ENCODE results near the gene KCTD19. TPM values are rescaled to one million over a fixed set of nuclear protein-coding genes. Genes with fewer than 3 reads are reported as not detected.

KCTD19 gene
- total RNA-seq, 2 experiments from 2014 or later, result 1.8 to 2.0 TPM

DNA sequence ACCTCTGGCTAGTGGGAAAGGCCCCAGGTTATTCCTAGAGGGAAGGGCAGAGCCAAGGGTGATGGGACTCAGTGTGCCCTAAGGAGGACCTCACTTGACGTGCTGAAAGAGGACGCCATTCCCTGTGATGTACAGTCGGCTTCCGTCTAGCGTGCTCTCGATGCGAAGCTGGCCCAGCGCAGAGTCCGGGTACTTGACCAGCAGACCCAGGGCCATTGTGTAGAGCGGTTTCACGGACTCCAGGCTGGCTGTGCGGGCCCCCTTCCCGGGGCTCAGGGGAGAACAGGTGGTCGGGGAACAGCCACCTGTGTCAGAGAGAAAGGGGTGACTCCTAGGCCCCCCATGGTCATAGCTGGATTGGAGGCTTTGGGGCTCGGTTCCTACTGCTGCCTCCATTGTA, 27.3 kb downstream of the KCTD19 start:
- no peaks in the 10 kb centered on the region for H3K9me3 Mint-ChIP-seq (ENCODE audit: low read depth)
- H3K27me3 Mint-ChIP-seq, result peaks cover 5% of the 10 kb centered on the region
- DNase-seq, result no peak
- no peaks in the 10 kb centered on the region for H3K36me3 Mint-ChIP-seq (ENCODE audit: low read depth)
- no peak overlapping the region for H3K4me3 Mint-ChIP-seq
- intact Hi-C loops (cut with DNase I, micrococcal nuclease), result no loop called here
- H3K4me1 Mint-ChIP-seq, result peaks cover 2% of the 10 kb centered on the region
- ATAC-seq, result no peak
- ChIA-PET POLR2A (no interaction called here), CTCF (no interaction called here)
- no peak overlapping the region for H3K27ac Mint-ChIP-seq

DNA sequence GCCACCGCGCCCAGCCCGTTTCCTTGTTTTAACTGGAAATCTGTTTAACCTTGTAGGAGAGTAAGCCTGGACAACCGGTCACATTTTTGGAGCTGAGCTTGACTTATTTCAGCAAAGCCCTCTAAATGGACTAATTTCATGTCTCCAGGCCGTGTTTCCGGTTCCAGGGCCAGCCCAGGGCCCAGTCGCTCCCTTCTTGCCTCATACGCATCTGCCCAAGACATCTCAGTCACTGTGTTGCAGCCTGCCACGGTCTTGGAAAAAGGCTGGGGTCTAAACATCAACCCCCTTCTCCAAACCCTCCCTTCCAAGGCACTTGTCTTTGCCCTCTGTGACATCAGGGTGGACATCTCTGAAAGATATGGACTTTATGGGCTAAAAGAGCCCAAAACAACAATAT, 28.3 kb downstream of the KCTD19 start:
- H3K27me3 Mint-ChIP-seq, result peaks cover 5% of the 10 kb centered on the region
- POLR2A ChIA-PET, result no interaction called here
- no peak overlapping the region for H3K27ac Mint-ChIP-seq
- no peak overlapping the region for H3K4me3 Mint-ChIP-seq
- no peak for DNase-seq
- no peaks in the 10 kb centered on the region for H3K36me3 Mint-ChIP-seq (ENCODE audit: low read depth)
- no peaks in the 10 kb centered on the region for H3K9me3 Mint-ChIP-seq (ENCODE audit: low read depth)
- intact Hi-C loops (cut with DNase I, micrococcal nuclease), result no loop called here
- CTCF ChIA-PET, result interaction anchor here (1.0 kb wide), 1 partner anchor 20 kb away, joined by 3 read pairs; no protein-coding TSS in a partner anchor
- no peak for ATAC-seq
- no peaks in the 10 kb centered on the region for H3K4me1 Mint-ChIP-seq

DNA sequence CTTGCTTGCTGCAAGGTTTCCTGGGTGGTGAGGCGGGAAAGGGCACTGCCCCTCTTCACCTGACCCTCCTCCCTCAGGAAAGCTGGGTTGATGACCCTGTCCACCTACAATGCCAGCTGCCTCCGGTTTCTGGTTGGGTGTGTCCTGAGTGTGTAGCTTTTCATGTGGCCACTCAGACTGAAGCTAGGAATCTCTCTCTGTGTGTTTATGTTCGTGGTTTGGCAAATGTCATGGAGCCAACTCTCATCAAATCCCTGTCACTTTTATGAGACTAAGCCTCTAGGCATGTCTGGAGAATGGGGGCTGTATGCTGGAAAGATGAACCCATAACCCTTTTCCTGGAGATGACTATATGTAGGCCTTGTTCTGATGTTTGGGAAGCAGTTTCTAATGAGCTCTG, 30.1 kb downstream of the KCTD19 start:
- Mint-ChIP-seq H3K36me3 (ENCODE audit: low read depth) (no peaks in the 10 kb centered on the region), H3K4me3 (no peak overlapping the region), H3K27me3 (peaks cover 5% of the 10 kb centered on the region), H3K9me3 (ENCODE audit: low read depth) (no peaks in the 10 kb centered on the region), H3K27ac (no peak overlapping the region), H3K4me1 (no peaks in the 10 kb centered on the region)
- DNase-seq, result no peak
- ATAC-seq, result no peak
- CTCF ChIA-PET, result interaction anchor here (0.6 to 1.3 kb wide), 8 partner anchors 13 to 488 kb away, joined by 3 to 4 read pairs (median 3); no protein-coding TSS in a partner anchor
- intact Hi-C loops (cut with DNase I, micrococcal nuclease), result no loop called here
- POLR2A ChIA-PET, result no interaction called here

DNA sequence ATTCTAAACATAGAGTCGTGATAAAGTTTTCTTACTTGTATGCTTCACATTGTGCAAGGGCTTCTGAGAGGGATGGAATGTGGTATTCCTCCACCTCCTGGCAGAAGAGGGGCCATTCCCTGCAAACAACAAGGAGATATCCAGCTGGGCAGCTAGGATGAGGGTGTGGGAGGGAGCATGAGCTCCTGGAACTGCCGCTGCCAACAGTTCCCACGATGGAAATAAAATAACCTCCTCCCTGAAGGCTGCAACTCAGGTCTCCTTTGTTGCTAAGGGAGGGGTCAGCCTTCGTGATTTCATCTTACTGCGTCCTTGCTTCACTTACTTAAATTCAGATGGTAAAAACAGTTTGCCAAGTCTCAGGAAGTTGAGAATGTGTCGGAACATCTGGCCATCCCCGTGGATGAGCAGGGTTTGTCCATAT, 31.6 kb downstream of the KCTD19 start:
- H3K4me1 Mint-ChIP-seq, result no peaks in the 10 kb centered on the region
- no peaks in the 10 kb centered on the region for H3K9me3 Mint-ChIP-seq (ENCODE audit: low read depth)
- intact Hi-C loops (cut with DNase I, micrococcal nuclease), result no loop called here
- H3K36me3 Mint-ChIP-seq (ENCODE audit: low read depth), result no peaks in the 10 kb centered on the region
- no peak overlapping the region for H3K27ac Mint-ChIP-seq
- DNase-seq (no peak), ATAC-seq (no peak)
- POLR2A ChIA-PET, result interaction anchor here (0.5 kb wide), 1 partner anchor 251 kb away, joined by 3 read pairs; no protein-coding TSS in a partner anchor
- H3K27me3 Mint-ChIP-seq, result peaks cover 2% of the 10 kb centered on the region
- CTCF ChIA-PET, result interaction anchor here (0.6 to 1.0 kb wide), 4 partner anchors 31 to 101 kb away, joined by 3 read pairs; partner anchors contain the start of genes KCTD19 and LRRC36
- H3K4me3 Mint-ChIP-seq, result no peak overlapping the region

DNA sequence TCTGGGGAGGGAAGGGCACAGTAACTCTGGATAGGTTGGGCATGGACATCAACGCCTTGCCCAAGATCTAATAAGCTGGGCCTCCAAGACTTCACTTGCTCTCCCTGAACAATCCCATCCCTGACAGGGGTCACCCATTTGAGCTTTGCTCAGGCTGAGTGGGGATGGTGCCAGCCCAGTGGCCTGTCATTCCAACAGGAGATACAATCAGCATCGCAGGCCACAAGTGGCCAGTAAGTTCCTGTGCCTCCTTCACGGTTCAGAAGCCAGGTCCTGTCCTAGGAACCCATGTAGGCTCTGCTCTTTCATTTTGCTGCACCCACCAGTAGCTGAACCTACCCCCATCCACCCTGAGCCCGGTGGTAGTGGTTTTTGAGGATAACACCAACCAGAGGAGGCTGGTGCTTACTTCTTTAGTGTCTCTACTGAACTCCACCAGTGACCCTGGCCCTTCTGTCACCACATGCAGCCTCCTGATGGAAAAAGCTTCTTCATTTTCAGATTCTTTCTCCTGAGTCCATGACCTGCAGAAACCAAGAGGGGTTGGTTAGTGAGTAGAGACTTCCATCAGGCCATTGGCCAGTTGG, 32.3 kb downstream of the KCTD19 start:
- H3K9me3 Mint-ChIP-seq (ENCODE audit: low read depth), result no peaks in the 10 kb centered on the region
- H3K4me3 Mint-ChIP-seq, result no peak overlapping the region
- ChIA-PET CTCF (interaction anchor here (0.6 to 1.0 kb wide), 5 partner anchors 17 to 101 kb away, joined by 3 read pairs; partner anchors contain the start of genes KCTD19 and LRRC36), POLR2A (interaction anchor here (0.5 kb wide), 1 partner anchor 250 kb away, joined by 3 read pairs; no protein-coding TSS in a partner anchor)
- DNase-seq, result no peak
- no peak for ATAC-seq
- H3K4me1 Mint-ChIP-seq, result no peaks in the 10 kb centered on the region
- intact Hi-C loops (cut with DNase I, micrococcal nuclease), result no loop called here
- H3K36me3 Mint-ChIP-seq (ENCODE audit: low read depth), result no peaks in the 10 kb centered on the region
- no peak overlapping the region for H3K27ac Mint-ChIP-seq
- peaks cover 2% of the 10 kb centered on the region for H3K27me3 Mint-ChIP-seq

DNA sequence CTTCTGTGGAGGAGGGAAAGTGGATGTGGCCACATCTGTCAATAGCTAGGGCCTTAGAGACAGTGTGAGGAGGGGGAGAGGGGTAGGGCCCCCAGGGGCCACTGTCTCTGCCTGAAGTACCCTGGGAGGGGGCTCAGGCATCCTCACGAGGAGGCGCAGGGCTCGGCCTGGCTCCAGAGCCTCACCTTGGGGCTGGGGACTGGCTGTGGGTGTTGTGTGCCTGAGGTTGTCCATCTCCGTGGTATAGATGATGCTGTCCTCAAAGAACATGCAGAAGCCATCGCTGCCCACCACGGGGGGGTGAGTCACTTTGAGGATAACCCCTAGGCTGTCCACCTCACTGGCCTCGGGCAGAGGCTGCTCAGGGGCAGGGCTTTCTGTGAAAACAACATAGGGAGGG, 35.1 kb downstream of the KCTD19 start:
- no peaks in the 10 kb centered on the region for H3K9me3 Mint-ChIP-seq (ENCODE audit: low read depth)
- CTCF ChIA-PET, result no interaction called here
- ATAC-seq, result no peak
- intact Hi-C loops (cut with DNase I, micrococcal nuclease), result no loop called here
- no peaks in the 10 kb centered on the region for H3K4me1 Mint-ChIP-seq
- H3K27me3 Mint-ChIP-seq, result no peaks in the 10 kb centered on the region
- H3K27ac Mint-ChIP-seq, result no peak overlapping the region
- no peak overlapping the region for H3K4me3 Mint-ChIP-seq
- DNase-seq, result no peak
- H3K36me3 Mint-ChIP-seq (ENCODE audit: low read depth), result peaks cover 2% of the 10 kb centered on the region
- POLR2A ChIA-PET, result no interaction called here

DNA sequence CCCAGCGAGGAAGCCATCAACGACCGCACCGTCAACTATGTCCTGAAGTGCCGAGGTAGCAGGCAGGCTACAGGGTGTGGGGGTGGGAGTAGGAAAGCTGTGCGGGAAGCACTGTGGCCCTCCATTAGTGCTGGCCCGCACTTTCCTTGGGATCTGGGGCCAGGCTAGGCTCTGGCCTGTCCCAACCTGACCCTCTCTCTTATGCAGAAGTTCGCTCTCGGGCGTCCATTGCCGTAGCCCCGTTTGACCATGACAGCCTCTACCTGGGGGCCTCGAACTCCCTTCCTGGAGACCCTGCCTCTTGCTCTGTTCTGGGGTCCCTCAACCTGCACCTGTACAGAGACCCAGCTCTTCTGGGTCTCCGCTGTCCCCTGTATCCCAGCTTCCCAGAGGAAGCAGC, 38.6 kb downstream of the KCTD19 start:
- DNase-seq (no peak), ATAC-seq (no peak)
- no peak overlapping the region for H3K27ac Mint-ChIP-seq
- H3K9me3 Mint-ChIP-seq (ENCODE audit: low read depth), result no peaks in the 10 kb centered on the region
- no peaks in the 10 kb centered on the region for H3K27me3 Mint-ChIP-seq
- no peaks in the 10 kb centered on the region for H3K4me1 Mint-ChIP-seq
- ChIA-PET CTCF (interaction anchor here (0.6 kb wide), 1 partner anchor 51 kb away, joined by 3 read pairs; no protein-coding TSS in a partner anchor), POLR2A (no interaction called here)
- intact Hi-C loops (cut with DNase I, micrococcal nuclease), result no loop called here
- H3K36me3 Mint-ChIP-seq (ENCODE audit: low read depth), result peaks cover 2% of the 10 kb centered on the region
- no peak overlapping the region for H3K4me3 Mint-ChIP-seq

DNA sequence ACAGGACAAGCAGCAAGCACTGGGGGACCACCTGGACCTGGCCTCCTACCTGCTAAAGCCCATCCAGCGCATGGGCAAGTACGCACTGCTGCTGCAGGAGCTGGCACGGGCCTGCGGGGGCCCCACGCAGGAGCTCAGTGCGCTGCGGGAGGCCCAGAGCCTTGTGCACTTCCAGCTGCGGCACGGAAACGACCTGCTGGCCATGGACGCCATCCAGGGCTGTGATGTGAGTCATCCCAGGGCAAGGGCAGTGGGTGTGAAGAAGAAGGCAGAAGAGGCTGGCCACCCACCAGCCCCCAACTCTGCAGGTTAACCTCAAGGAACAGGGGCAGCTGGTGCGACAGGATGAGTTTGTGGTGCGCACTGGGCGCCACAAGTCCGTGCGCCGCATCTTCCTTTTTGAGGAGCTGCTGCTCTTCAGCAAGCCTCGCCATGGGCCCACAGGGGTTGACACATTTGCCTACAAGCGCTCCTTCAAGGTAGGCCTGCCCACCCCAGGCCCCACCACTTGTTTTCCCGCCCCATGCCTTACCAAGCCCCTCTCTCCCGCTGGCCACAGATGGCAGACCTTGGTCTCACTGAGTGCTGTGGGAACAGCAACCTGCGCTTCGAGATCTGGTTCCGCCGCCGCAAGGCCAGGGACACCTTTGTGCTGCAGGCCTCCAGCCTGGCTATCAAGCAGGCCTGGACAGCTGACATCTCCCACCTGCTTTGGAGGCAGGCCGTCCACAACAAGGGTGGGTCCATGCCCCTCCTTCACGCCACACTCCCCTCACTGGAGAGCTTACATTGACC, 39.9 kb downstream of the KCTD19 start:
- ATAC-seq, result no peak
- no peak for DNase-seq
- CTCF ChIA-PET, result interaction anchor here (0.6 kb wide), 3 partner anchors 25 to 304 kb away, joined by 3 to 4 read pairs (median 4); no protein-coding TSS in a partner anchor
- Mint-ChIP-seq H3K27ac (no peak overlapping the region), H3K9me3 (ENCODE audit: low read depth) (no peaks in the 10 kb centered on the region), H3K36me3 (ENCODE audit: low read depth) (peaks cover 2% of the 10 kb centered on the region), H3K4me1 (no peaks in the 10 kb centered on the region), H3K27me3 (no peaks in the 10 kb centered on the region), H3K4me3 (no peak overlapping the region)
- POLR2A ChIA-PET, result no interaction called here
- intact Hi-C loops (cut with DNase I, micrococcal nuclease), result no loop called here

DNA sequence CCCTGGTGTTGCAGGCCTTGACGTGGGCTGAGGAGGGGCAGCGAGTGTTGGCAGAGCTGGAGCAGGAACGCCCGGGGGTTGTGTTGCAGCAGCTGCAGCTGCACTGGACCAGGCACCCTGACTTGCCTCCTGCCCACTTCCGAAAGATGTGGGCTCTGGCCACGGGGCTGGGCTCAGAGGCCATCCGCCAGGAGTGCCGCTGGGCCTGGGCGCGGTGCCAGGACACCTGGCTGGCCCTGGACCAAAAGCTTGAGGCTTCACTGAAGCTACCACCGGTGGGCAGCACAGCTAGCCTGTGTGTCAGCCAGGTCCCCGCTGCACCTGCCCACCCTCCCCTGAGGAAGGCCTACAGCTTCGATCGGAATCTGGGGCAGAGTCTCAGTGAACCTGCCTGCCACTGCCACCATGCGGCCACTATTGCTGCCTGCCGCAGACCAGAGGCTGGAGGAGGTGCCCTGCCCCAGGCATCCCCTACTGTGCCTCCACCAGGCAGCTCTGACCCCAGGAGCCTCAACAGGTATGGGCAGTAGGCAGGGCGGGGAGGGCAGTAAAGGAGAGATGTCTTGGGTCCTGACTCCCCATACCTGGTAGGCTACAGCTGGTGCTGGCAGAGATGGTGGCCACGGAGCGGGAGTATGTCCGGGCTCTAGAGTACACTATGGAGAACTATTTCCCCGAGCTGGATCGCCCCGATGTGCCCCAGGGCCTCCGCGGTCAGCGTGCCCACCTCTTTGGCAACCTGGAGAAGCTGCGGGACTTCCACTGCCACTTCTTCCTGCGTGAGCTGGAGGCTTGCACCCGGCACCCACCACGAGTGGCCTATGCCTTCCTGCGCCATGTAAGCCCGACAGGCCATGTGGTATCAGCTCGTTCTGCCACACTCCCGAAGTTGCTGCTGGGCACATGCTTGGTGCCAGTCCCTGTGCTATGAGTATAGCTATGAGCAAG, 41.6 kb downstream of the KCTD19 start:
- ATAC-seq (no peak), DNase-seq (no peak)
- H3K4me1 Mint-ChIP-seq, result no peaks in the 10 kb centered on the region
- H3K4me3 Mint-ChIP-seq, result no peak overlapping the region
- intact Hi-C loops (cut with DNase I, micrococcal nuclease), result no loop called here
- H3K36me3 Mint-ChIP-seq (ENCODE audit: low read depth), result peaks cover 2% of the 10 kb centered on the region
- no peaks in the 10 kb centered on the region for H3K9me3 Mint-ChIP-seq (ENCODE audit: low read depth)
- no peak overlapping the region for H3K27ac Mint-ChIP-seq
- ChIA-PET POLR2A (interaction anchor here (0.6 kb wide), 1 partner anchor 653 kb away, joined by 3 read pairs; no protein-coding TSS in a partner anchor), CTCF (interaction anchor here (0.7 to 1.2 kb wide), 7 partner anchors 19 to 345 kb away, joined by 3 to 6 read pairs (median 3); partner anchors contain the start of genes KCTD19 and LRRC36)
- H3K27me3 Mint-ChIP-seq, result no peaks in the 10 kb centered on the region

DNA sequence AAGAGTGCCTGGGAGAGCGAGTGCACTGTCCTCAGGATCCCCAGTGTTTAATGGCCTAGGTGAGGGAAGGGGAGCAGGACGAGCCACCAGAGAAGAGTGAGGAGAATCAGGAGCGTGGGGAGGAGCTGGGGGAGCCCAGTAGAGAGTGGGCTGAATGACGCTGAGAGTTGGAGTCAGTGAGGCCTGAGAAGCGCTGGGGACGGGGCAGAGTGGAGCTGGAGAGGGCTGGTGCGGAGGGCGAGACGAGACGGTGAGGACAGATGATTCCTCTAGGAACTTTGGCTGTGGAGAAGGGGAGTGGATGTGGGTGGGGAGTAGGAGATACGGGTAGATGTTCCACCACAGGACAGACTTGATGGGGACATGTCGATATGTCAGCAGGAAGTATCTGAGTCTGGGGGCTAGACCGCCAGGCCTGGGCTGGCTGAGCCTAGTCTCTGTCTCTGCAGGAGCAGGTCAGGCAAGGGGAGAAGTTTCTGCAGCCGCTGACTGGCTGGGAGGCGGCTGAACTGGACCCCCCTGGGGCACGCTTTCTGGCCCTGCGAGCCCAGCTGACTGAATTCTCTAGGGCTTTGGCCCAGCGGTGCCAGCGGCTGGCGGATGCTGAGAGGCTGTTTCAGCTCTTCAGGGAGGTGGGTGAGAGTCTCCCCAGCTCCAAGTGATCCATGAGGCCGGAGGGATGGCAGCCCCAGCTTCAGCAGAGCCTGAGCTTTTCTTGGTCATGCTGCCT, 42.5 kb downstream of the KCTD19 start:
- no peaks in the 10 kb centered on the region for H3K9me3 Mint-ChIP-seq (ENCODE audit: low read depth)
- no peak for ATAC-seq
- POLR2A ChIA-PET, result no interaction called here
- H3K27ac Mint-ChIP-seq, result no peak overlapping the region
- intact Hi-C loops (cut with DNase I, micrococcal nuclease), result no loop called here
- DNase-seq, result no peak
- no peaks in the 10 kb centered on the region for H3K27me3 Mint-ChIP-seq
- H3K4me1 Mint-ChIP-seq, result no peaks in the 10 kb centered on the region
- CTCF ChIA-PET, result interaction anchor here (0.7 to 1.0 kb wide), 5 partner anchors 18 to 344 kb away, joined by 3 to 4 read pairs (median 3); partner anchors contain the start of genes KCTD19 and LRRC36
- H3K4me3 Mint-ChIP-seq, result no peak overlapping the region
- peaks cover 2% of the 10 kb centered on the region for H3K36me3 Mint-ChIP-seq (ENCODE audit: low read depth)
